Epithelial cell of proximal tubule (primary cell): ENCODE data around the gene C12orf60. TPM values are rescaled to one million over a fixed set of nuclear protein-coding genes. Genes with fewer than 3 reads are reported as not detected.

Experiments used
- DNase-seq: peaks from one replicate; pipeline ENCODE4 v3.0.0-alpha.2; 2011; ENCODE audit warnings: low read depth
- H3K4me3 ChIP-seq: 2 replicates; pipeline ENCODE4 v1.5.1; 2011; ENCODE audit warnings: low read depth, mild to moderate bottlenecking, low read length
- CTCF ChIP-seq: conservative IDR thresholded peaks from 2 replicates; pipeline ENCODE4 v1.5.1; 2012; ENCODE audit warnings: low read depth, mild to moderate bottlenecking, low read length
- total RNA-seq: library from RNA; depleted of rRNA; stranded (reverse); fragments of >200 nt; gene quantifications from 2 replicates; pipeline ENCODE4 v1.2.3, GENCODE V29; 2015

Gene C12orf60
- total RNA-seq, 1 donor from 2014 or later = 1.2 TPM

- H3K4me3 ChIP-seq = no peak overlapping the region
- DNase-seq = no peak
- no peak for TF ChIP-seq CTCF
Measured at GRCh38 chr12:14871886-14872285, 68.4 kb downstream of the C12orf60 start.

- no peak overlapping the region for H3K4me3 ChIP-seq
- no peak for DNase-seq
- TF ChIP-seq CTCF = no peak
Measured at GRCh38 chr12:14873440-14874185, 70.1 kb downstream of the C12orf60 start.

Other genes starting within 250 kb of the C12orf60 start
- 12.4 and 14.2 TPM in 2 replicates for gene PLBD1, start 235.8 kb upstream of the C12orf60 start, total RNA-seq
- not detected in 2 replicates for gene GUCY2C, start 107.1 kb upstream of the C12orf60 start, total RNA-seq
- 20.4 and 27.6 TPM in 2 replicates for gene WBP11, start 192 bp upstream of the C12orf60 start, total RNA-seq
- gene SMCO3, start 10.5 kb downstream of the C12orf60 start, total RNA-seq = 0.07 TPM in 1 of 2 replicates, not detected in the other
- 0.14 TPM in 1 of 2 replicates, not detected in the other for gene ART4, start 39.9 kb downstream of the C12orf60 start, total RNA-seq
- gene MGP, start 82.2 kb downstream of the C12orf60 start, total RNA-seq = 0.72 and 9.3 TPM in 2 replicates
- 0.58 and 1.4 TPM in 2 replicates for gene ERP27, start 134.9 kb downstream of the C12orf60 start, total RNA-seq
- gene ARHGDIB, start 157.9 kb downstream of the C12orf60 start, total RNA-seq = 23.9 and 41.6 TPM in 2 replicates
- gene PDE6H, start 169.4 kb downstream of the C12orf60 start, total RNA-seq = not detected in 2 replicates